Hepatocyte (in vitro differentiated cells): ENCODE data around the gene RNF141.

Experiments
- CTCF ChIP-seq: fragments of 200-600 bp; sonication (generic); IDR thresholded peaks from 2 replicates; pipeline ENCODE4 v1.5.1; 2016; ENCODE audit warnings: antibody characterized with exemption, mild to moderate bottlenecking; ENCODE audit not compliant: poor library complexity
- EZH2 ChIP-seq: fragments of 200-600 bp; sonication (generic); IDR thresholded peaks from 2 replicates; pipeline ENCODE4 v1.6.1; 2016; ENCODE audit warnings: antibody characterized with exemption, mild to moderate bottlenecking, borderline replicate concordance

GRCh38 chr11:10488934-10489691, 51.9 kb downstream of the RNF141 start:
- TF ChIP-seq CTCF: no peak
- TF ChIP-seq EZH2: no peak
